Liver (tissue), 3 donors: Measurements from ENCODE around the gene PLXND1.

Experiments used
- CTCF ChIP-seq: fragments of 150-350 bp; IDR thresholded peaks from 2 replicates; pipeline ENCODE4 v1.5.1; 2017; ENCODE audit warnings: improper control_type of control experiment, low read depth, low read length; ENCODE audit not compliant: missing input control
- JUND ChIP-seq, 2 donors: IDR thresholded peaks; 2 replicates each; pipeline ENCODE4 v1.6.1; 2016; ENCODE audit warnings: antibody characterized with exemption in 2 of 2
- MAX ChIP-seq: IDR thresholded peaks from 2 replicates; pipeline ENCODE4 v1.6.1; 2016; ENCODE audit warnings: antibody characterized with exemption
- REST ChIP-seq: IDR thresholded peaks from 2 replicates; pipeline ENCODE4 v1.6.1; 2016; ENCODE audit warnings: antibody characterized with exemption, mild to moderate bottlenecking
- YY1 ChIP-seq: IDR thresholded peaks from 2 replicates; pipeline ENCODE4 v1.6.1; 2016; ENCODE audit warnings: antibody characterized with exemption, mild to moderate bottlenecking
- donor health status: healthy.
- donor health status: healthy.

- TF ChIP-seq CTCF (no peak), MAX (no peak), REST (no peak), YY1 (no peak), JUND (IDR thresholded peaks at IDR 0.05) (no peak)
Observed at GRCh38 chr3:129628169-129628522, 21.7 kb upstream of the PLXND1 start.
